Measurements from ENCODE around the gene KSR1. TPM values are rescaled to one million over a fixed set of nuclear protein-coding genes. Genes with fewer than 3 reads are reported as not detected.

KSR1 gene
- total RNA-seq, 4 donors from 2014 or later = 10.4 to 17.7 (median 13.2) TPM

DNA sequence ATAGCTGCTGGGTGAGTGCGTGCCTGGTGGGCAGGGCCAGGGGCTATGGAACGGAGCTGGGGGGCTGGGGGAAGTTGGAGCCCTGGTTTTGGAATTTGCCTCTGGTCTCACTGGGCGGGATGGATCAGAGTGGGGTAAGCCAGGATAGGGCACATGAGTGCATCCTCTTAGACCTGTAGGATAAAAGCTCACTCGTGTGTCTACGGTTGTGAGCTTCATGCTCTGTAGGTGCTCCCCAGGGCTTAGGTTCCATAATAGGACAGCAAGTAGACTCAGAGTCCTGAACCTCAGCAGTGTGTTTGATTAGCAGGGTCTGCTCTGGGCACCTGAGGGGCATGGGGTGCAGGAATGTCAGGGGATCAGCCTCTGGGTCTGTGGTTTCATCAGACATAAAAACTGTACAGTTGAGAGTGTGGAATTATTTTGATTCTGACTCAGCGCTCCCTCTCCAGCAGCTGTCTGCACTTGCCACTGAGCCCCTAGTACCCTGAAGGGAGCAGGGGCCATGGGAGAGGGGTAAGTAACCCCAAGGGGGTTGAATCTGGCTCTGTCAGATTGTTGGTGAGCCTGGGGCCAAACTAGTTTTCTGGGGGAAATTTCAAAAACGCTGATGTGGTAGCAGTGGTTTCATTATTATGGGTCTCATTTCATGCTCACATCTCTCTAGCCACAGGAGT, 90.5 kb downstream of the KSR1 start:
- Histone ChIP-seq H3K27ac (no peak overlapping the region), H3K27me3 (no peaks in the 10 kb centered on the region), H3K4me3 (no peak overlapping the region), H3K9me3 (no peaks in the 10 kb centered on the region), H3K4me1 (no peaks in the 10 kb centered on the region), H3K36me3 (no peaks in the 10 kb centered on the region)
- intact Hi-C loops (cut with DNase I; ENCODE audit: low total_unique reads) (no loop called here), in situ Hi-C loops (cut with MboI; ENCODE audit: low sequenced_read_pairs in 4 of 4) (loop anchor here in 1 of 4 donors (5.0 kb wide), 1 partner anchor 51 kb away; no protein-coding TSS in a partner anchor)
- DNase-seq = no peak
- TF ChIP-seq POLR2A (IDR thresholded peaks at IDR 0.05) = no peak
- TF ChIP-seq, protein P1, sequence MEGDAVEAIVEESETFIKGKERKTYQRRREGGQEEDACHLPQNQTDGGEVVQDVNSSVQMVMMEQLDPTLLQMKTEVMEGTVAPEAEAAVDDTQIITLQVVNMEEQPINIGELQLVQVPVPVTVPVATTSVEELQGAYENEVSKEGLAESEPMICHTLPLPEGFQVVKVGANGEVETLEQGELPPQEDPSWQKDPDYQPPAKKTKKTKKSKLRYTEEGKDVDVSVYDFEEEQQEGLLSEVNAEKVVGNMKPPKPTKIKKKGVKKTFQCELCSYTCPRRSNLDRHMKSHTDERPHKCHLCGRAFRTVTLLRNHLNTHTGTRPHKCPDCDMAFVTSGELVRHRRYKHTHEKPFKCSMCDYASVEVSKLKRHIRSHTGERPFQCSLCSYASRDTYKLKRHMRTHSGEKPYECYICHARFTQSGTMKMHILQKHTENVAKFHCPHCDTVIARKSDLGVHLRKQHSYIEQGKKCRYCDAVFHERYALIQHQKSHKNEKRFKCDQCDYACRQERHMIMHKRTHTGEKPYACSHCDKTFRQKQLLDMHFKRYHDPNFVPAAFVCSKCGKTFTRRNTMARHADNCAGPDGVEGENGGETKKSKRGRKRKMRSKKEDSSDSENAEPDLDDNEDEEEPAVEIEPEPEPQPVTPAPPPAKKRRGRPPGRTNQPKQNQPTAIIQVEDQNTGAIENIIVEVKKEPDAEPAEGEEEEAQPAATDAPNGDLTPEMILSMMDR (IDR thresholded peaks at IDR 0.05 in 4 of 5, conservative IDR thresholded peaks at IDR 0.05 in 1 of 5) = no peak
- no peak for ATAC-seq

DNA sequence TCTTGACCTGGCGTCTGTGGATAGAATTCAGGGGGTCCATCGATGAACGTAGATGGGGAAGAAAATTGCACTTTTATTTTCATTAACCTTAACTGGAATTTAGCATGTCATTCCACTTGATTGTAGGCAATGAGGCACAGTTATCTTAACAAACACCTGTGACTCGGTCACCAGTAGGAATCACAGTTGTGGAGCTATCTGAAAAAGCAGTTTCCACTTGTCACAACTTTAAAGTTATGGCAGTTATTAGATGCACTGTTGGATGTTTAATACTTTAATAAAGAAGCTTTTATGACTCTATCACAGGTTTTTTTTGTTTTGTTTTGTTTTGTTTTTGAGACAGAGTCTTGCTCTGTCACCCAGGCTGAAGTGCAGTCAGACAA, 91.0 kb downstream of the KSR1 start:
- intact Hi-C loops (cut with DNase I; ENCODE audit: low total_unique reads) = no loop called here
- TF ChIP-seq, protein P1 (IDR thresholded peaks at IDR 0.05 in 4 of 5, conservative IDR thresholded peaks at IDR 0.05 in 1 of 5) = no peak
- no peak for TF ChIP-seq POLR2A (IDR thresholded peaks at IDR 0.05)
- Histone ChIP-seq H3K27ac (no peak overlapping the region), H3K4me3 (no peak overlapping the region), H3K9me3 (no peaks in the 10 kb centered on the region), H3K27me3 (no peaks in the 10 kb centered on the region), H3K4me1 (no peaks in the 10 kb centered on the region), H3K36me3 (no peaks in the 10 kb centered on the region)
- no peak for DNase-seq
- ATAC-seq = no peak
- in situ Hi-C loops (cut with MboI; ENCODE audit: low sequenced_read_pairs in 4 of 4) = loop anchor here in 1 of 4 donors (5.0 kb wide), 1 partner anchor 50 kb away; no protein-coding TSS in a partner anchor

DNA sequence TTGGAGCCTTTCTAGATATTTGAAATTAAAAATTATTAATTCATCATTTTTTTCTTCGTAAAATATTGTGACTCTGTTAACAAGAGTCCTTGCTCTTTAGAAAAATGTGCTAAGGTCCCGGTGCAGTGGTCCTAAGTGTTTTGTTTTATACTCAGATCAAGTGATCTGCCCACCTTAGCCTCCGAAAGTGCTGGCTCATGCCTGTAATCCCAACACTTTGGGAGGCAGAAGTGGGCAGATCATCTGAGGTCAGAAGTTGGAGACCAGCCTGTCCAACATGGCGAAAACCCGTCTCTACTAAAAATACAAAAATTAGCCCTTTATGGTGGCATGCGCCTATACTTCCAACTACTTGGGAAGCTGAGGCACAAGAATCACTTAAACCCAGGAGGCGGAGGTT, 92.1 kb downstream of the KSR1 start:
- intact Hi-C loops (cut with DNase I; ENCODE audit: low total_unique reads) = no loop called here
- no peak for DNase-seq
- Histone ChIP-seq H3K27me3 (no peaks in the 10 kb centered on the region), H3K4me3 (no peak overlapping the region), H3K4me1 (no peaks in the 10 kb centered on the region), H3K27ac (no peak overlapping the region), H3K36me3 (no peaks in the 10 kb centered on the region), H3K9me3 (no peaks in the 10 kb centered on the region)
- no peak for ATAC-seq
- TF ChIP-seq, protein P1 (IDR thresholded peaks at IDR 0.05 in 4 of 5, conservative IDR thresholded peaks at IDR 0.05 in 1 of 5) = no peak
- TF ChIP-seq POLR2A (IDR thresholded peaks at IDR 0.05) = no peak
- in situ Hi-C loops (cut with MboI; ENCODE audit: low sequenced_read_pairs in 4 of 4) = loop anchor here in 1 of 4 donors (5.0 kb wide), 1 partner anchor 49 kb away; no protein-coding TSS in a partner anchor

DNA sequence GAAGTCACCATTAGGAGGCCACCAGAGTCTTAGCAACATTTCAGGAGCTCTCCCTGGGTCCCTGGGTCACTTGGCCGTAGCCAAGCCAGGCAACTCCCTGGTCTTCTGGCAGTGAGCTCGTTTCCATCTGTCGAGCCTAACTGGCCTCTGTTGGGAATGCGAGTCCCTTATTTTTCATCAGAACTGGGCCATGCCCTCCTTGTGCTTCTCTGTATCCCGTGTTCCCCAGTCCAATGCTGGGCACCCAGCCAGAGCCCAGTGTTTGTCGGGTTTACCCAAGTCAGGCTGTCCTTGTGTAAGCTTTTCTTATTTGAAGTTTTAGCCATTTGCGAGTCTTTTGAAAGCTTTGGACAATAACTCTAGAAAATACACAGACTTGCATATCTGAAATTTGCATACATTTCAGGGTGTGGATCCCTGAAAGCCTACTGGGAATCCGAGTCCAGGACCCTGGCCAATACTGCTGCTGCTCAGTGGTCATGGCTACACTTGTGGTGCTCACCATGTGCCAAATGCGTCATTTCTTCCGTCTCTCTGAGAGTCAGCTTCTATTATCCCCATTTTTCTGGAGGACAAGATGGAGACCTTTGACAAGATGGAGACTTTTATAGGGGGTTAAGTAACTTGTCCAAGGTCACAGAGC, 93.1 kb downstream of the KSR1 start:
- intact Hi-C loops (cut with DNase I; ENCODE audit: low total_unique reads) = no loop called here
- no peaks in the 10 kb centered on the region for H3K27me3 ChIP-seq
- DNase-seq (no peak), ATAC-seq (no peak)
- H3K4me1 ChIP-seq = peaks cover 0 to 4% of the 10 kb centered on the region in 2 donors
- H3K27ac ChIP-seq = no peak overlapping the region
- H3K36me3 ChIP-seq = no peaks in the 10 kb centered on the region
- TF ChIP-seq POLR2A (IDR thresholded peaks at IDR 0.05) = no peak
- TF ChIP-seq, protein P1 (IDR thresholded peaks at IDR 0.05 in 4 of 5, conservative IDR thresholded peaks at IDR 0.05 in 1 of 5) = no peak
- no peaks in the 10 kb centered on the region for H3K9me3 ChIP-seq
- H3K4me3 ChIP-seq = no peak overlapping the region
- in situ Hi-C loops (cut with MboI; ENCODE audit: low sequenced_read_pairs in 4 of 4) = loop anchor here in 1 of 4 donors (5.0 kb wide), 1 partner anchor 48 kb away; no protein-coding TSS in a partner anchor

Measured in gastrocnemius medialis (tissue), 4 donors.